Measurements from ENCODE around the gene MAP1B.

MAP1B gene

DNA sequence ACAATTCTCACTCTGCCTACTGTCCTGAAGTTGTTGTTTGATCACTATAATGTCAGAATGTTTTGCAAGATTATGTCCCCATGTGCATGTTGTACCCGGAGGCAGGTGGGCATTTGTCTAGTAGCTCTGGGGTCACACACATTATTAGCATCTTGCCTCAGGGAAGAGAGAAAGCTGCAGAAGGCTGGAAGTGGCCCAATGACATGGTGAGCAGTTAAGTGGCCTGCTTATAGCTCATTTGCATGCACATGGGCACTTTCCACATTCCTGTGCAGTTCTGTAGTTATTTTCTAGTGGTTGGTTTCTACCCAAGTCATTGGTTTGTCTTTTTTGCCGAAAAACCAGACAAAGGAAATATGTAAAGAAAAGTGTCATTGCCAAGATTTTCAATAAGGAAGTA lies 80.9 kb downstream of the MAP1B start:
- DNase-seq (ENCODE audit: low read depth in 4 of 4, low spot score in 1 of 4), result no peak

DNA sequence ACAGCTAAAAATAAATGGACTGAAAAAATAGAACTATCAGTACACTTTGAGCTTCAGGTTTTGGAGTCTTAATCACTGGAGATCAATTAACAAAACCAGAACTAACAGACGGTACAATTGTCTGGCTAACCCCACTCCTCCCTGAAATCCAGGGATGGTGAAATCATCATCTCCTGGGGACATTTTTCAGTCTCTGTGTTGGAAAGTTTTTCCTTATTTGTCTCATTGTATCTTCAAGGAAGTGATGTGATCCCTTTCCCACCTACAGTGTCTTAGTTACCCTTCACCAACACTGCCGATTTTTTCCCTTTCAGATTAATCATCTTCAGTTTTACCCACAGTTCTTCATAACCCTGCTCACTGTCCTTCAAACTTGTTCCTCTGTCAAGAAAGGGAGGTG lies 81.9 kb downstream of the MAP1B start:
- DNase-seq (ENCODE audit: low read depth in 4 of 4, low spot score in 1 of 4), result no peak

DNA sequence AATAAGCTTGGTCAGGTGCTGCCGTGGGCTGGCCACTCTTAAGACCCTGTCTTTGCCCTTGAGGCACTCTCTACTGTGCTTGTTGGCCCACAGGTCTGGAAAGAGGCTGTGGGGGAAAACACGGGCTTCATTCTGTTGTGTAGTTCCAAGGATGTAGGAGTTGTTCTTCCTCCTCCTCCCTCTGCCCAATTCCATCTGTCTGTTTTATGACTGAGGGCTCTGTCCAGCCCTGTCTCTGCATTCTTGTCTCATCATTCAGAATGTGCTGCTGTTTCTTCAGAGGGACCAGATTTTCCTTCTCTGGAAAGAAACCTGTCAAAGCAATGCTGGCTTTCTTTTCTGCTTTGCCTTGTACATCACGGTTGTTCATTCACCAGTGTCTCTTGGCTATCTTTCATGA lies 84.1 kb downstream of the MAP1B start:
- no peak for DNase-seq (ENCODE audit: low read depth in 4 of 4, low spot score in 1 of 4)

DNA sequence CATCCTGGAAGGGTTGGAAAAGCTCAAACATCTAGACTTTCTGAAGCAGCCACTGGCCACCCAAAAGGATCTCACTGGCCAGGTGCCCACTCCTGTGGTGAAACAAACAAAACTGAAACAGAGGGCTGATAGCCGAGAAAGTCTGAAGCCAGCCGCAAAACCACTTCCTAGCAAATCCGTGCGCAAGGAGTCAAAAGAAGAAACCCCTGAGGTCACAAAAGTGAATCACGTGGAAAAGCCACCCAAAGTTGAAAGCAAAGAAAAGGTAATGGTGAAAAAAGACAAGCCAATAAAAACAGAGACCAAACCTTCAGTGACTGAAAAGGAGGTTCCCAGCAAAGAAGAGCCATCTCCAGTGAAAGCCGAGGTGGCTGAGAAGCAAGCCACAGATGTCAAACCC lies 87.6 kb downstream of the MAP1B start:
- no peak for DNase-seq (ENCODE audit: low read depth in 4 of 4, low spot score in 1 of 4)

DNA sequence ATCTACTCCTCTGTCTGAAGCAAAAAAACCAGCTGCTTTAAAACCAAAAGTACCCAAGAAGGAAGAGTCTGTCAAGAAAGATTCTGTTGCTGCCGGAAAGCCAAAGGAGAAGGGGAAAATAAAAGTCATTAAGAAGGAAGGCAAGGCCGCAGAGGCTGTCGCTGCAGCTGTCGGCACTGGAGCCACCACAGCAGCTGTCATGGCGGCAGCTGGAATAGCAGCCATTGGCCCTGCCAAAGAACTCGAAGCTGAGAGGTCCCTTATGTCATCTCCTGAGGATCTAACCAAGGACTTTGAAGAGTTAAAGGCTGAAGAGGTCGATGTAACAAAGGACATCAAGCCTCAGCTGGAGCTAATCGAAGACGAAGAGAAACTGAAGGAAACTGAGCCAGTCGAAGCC lies 88.3 kb downstream of the MAP1B start:
- no peak for DNase-seq (ENCODE audit: low read depth in 4 of 4, low spot score in 1 of 4)

DNA sequence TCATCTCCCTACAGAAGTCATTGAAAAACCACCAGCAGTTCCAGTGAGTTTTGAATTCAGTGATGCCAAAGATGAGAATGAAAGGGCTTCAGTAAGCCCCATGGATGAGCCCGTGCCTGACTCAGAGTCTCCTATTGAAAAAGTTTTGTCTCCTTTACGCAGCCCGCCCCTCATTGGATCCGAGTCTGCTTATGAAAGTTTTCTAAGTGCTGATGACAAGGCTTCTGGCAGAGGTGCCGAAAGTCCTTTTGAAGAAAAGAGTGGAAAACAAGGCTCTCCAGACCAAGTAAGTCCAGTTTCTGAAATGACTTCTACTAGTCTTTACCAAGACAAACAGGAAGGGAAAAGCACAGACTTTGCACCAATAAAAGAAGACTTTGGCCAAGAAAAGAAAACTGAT lies 90.1 kb downstream of the MAP1B start:
- DNase-seq (ENCODE audit: low read depth in 4 of 4, low spot score in 1 of 4), result no peak

DNA sequence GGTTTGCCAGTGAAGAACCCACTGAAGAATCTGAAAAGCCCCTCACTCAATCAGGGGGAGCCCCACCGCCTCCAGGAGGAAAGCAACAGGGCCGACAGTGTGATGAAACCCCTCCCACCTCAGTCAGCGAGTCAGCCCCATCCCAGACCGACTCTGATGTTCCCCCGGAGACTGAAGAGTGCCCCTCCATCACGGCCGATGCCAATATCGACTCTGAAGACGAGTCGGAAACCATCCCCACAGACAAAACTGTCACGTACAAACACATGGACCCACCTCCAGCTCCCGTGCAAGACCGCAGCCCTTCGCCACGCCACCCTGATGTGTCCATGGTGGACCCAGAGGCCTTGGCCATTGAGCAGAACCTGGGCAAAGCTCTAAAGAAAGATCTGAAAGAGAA lies 92.4 kb downstream of the MAP1B start:
- no peak for DNase-seq (ENCODE audit: low read depth in 4 of 4, low spot score in 1 of 4)

DNA sequence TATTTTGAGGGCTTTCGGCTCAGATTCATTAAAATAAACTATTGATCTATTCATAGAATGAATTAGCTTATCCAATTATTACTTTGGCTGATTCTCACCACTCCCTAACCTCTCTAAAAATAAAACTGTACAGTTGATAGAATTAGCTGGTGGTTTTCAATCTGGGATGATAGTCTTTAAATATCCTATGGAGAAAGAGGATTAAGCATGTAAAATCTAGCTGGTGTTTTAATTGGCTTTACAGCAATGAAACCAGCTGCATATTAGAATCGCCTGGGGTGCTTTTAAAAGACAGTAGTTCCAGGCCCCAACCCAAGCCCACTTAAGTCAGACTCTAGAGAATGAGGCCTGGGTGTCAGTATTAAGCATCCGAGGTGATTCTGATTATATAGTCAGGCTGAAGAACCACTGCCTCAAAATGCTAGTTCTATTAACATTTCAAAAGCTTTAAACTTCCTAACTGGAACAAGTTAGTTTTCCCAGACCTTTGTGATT lies 95.1 kb downstream of the MAP1B start:
- DNase-seq (ENCODE audit: low read depth in 4 of 4, low spot score in 1 of 4), result no peak

DNA sequence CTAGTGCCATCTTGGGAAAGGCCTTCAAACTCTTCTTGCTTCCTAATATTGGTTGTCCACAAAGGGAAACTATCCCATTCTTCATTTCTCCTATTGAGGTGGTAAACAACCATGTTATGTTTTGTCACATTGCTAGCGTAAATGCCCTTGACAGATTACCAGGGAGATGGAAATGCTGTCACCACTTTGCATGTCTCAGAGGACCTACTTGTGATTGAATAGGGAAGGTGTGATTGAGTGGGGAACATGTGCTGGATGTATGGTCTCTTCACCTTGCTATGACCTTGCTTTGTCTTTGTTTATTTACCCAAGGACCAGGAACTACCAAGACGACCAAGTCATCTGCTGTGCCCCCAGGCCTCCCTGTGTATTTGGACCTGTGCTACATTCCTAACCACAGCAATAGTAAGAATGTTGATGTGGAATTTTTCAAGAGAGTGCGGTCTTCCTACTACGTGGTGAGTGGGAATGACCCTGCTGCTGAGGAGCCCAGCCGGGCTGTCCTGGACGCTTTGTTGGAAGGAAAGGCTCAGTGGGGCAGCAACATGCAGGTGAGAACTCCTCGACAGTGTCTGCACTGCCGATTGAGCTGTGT lies 96.1 kb downstream of the MAP1B start:
- DNase-seq (ENCODE audit: low read depth in 4 of 4, low spot score in 1 of 4), result no peak

DNA sequence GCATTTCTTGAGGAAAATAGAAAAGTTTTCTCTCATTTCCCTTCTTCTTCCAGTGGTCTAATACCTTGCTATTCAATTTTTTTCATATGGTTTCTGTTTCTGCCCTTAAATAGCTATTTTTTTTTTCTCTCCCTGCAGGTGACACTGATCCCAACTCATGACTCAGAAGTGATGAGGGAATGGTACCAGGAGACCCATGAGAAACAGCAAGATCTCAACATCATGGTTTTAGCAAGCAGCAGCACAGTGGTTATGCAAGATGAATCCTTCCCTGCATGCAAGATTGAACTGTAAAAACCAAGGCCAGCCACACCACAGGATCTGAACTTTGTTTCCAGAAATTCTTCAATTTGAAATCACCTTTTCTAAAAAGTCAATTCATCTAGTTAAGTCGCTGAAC lies 97.7 kb downstream of the MAP1B start:
- DNase-seq (ENCODE audit: low read depth in 4 of 4, low spot score in 1 of 4), result no peak

DNA sequence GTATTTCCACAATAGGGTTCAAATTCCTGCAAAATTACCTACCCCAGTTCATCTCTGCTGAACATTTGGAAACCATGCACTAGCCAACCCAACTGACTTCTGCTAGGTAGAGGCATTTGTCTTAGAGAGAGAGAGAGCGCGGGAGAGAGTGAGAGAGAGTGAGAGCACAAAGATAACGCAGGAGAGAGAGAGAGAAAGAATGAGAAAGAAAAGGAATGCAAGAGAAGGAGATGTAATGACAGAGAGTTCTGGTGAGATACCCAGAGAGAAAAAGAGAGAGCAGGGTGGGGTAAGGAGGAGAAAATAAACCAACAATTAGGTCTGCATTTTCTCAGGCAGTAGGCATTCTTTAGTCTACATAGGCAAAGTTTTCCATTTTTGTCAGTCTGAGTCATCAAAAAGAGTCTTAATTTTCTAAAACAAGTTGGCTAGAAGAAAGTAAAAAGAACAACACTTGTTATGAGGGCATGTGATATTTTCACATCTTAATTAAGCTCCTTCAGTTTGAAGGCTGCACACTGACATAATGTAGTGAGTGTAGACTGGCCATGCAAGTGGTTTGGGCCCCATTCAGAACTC lies 98.2 kb downstream of the MAP1B start:
- no peak for DNase-seq (ENCODE audit: low read depth in 4 of 4, low spot score in 1 of 4)

DNA sequence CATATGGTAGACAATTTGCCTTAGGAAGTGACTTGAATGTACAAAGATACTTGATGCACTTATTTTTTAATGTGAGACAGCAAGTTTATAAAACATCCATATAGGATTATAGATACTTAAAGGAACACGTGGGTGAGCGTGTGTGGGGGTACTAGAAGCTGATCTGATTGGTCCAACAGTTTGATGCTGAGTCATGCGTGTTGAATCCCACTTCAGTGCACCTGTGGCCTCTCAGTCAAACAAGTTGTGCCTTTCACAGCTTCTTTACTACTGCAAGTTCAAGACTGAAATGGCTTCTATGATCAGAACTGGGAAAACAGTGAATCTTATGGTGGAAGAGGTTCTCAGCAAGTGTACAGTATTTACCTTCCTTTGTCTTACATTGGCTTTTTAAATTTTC lies 98.9 kb downstream of the MAP1B start:
- DNase-seq (ENCODE audit: low read depth in 4 of 4, low spot score in 1 of 4), result no peak

DNA sequence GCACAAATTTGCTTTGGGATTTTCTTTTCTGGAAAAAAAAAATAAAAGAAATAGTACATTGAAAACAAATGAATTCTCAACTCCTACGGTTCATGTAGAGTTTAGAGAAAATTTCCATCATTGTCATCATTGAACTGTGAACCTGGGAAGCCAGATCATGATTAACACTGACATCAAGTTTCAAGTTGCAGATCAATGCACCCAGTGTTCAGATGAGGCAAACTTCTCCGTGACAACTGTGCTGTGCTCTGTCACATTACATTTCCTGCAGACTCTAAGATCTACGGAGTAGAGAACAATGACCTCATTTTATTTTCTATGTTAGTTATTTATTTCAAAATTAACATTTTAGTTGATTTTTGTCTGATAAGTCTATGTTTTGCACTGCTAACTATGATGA lies 99.7 kb downstream of the MAP1B start:
- no peak for DNase-seq (ENCODE audit: low read depth in 4 of 4, low spot score in 1 of 4)

DNA sequence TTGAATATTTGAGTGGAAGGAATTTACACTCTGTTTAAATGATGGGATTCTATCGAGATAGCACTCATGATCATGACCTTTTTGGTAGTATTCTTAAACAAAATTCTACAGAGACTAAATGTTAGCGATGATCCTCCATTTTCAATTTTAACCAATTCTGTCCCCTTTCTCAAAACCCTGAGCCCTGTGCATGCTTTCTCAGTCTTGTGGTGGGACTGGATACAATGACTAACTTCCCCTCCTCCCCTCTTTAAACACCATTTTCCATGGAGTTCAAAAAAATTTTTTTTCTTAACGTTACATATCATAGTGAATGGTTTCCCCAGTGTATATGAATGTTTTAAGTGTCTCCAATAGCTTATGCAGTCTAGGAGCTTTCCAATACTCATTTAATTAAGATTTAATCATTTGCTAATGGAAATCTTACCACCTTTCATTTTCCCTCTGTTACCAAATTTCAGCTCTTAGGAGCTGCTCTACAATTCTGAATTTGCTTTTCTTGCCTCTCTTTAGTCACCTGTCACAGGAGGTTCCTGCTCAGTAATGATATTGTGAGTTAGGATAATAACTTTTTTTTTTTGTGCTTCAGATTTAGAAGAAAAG lies 101.2 kb downstream of the MAP1B start:
- DNase-seq (ENCODE audit: low read depth in 4 of 4, low spot score in 1 of 4), result no peak

DNA sequence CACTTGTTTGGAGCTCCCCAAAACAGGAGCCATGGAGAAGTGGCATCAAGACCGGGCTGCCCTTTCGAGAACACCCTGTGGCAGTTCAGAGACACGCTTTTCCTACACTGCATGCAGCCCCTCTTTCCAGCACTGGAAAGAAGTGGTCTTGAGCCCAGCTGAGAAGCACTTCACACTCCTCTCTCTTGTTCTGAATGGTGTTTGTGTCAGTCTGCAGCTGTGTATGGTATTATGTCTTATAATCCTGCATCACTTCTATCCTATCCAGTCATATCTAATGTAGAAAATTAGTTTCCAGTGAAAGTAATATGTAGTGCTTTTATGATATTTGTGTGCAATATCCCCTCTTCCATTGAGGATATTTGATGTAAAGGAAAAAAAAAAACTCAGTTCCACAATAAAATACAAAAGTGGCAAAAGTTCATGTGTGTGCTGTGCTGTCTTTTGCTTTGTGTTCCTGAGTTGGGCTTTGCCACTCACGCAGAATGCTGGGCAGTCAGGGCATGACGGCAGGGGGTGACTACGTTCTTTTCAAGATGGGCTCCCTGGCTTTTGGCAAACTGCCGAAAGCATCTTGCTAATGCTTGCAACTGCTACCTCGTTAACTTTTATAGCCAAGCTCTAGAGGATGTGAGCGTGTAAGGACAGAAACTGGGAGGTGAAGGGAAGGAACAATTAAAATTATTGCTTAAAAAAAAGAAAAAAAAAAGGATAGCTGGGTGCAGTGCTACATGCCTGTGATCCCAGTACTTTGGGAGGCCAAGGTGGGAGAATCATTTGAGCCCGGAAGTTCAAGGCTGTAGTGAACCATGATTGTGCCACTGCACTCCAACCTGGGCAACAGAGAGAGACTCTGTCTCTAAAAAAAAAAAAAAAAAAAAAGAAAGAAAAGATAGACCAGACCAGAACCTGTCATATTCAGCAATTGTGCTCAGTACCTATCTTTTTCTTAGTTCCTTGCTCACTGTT lies 102.2 kb downstream of the MAP1B start:
- no peak for DNase-seq (ENCODE audit: low read depth in 4 of 4, low spot score in 1 of 4)

DNA sequence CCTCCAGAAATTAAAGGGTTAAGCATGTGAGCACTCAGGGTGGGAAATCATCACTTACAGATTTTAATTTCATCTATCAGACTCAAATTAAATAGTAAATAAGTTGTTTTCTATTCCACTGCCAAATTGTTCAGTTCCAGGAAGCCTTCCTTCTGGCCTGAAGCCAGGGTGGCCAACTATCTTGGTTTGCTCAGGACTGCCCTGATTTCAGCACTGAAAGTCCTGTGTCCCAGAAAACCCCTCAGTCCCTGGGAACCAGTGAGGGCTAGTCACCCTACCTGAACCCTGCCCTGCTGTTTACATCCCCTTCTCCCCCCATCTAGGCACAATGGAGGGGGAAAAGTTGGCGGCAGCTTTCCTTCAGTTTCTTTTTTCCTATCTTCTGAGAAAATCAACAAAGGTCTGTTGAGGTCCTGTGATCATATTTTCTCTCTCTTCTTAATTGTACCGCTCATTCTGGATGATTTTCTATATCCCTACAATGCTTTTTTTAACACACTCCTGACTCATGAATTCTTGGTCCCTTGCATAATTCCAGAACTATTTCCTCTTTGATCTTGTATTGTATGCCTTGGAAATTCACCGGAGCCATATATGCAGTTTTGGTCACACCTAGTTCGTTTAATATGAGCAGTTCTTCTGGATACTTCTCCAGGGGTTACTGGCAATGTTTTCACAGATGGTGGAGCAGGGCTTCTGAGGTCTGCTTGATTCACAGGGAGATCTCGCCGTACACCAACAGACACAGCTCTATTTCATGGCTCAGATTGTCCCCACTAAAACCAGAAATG lies 103.8 kb downstream of the MAP1B start:
- DNase-seq (ENCODE audit: low read depth in 4 of 4, low spot score in 1 of 4), result no peak

DNA sequence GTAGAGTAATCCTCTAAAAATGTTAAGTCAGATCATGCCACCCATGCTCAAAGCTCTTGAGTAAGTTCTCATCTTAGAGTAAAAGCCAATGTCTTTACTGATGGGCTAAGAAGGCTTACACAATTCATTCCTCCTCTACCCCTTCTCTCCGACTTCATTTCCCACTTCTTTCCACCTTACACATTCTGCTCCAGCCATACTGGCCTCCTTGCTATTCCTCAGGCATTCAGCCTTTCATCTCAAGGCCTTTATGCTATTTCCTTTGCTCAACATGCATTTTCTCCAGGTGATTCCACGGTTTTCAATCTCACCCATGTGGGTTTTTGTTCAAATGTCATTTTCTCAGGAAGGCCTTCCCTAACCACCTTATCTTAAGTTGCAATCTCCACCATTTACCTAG lies 104.9 kb downstream of the MAP1B start:
- no peak for DNase-seq (ENCODE audit: low read depth in 4 of 4, low spot score in 1 of 4)

DNA sequence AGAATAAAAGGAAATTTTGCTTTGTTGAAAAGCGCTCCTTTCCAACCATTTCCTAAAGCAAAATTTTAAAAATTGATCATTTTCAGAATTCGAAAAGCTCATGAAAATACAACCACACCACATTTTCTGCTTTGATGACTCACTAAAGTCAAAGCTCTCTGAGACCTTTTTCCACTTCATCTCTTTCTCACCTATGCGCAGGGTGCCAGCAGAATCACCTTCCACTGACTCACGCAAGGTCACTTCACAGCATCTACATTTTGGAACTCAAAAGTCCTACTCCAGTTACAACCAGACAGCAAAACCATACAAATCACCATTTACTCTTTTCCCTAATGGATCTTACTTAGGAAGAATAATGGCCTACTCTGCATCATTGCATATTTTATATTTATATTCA lies 106.2 kb downstream of the MAP1B start:
- no peak for DNase-seq (ENCODE audit: low read depth in 4 of 4, low spot score in 1 of 4)

DNA sequence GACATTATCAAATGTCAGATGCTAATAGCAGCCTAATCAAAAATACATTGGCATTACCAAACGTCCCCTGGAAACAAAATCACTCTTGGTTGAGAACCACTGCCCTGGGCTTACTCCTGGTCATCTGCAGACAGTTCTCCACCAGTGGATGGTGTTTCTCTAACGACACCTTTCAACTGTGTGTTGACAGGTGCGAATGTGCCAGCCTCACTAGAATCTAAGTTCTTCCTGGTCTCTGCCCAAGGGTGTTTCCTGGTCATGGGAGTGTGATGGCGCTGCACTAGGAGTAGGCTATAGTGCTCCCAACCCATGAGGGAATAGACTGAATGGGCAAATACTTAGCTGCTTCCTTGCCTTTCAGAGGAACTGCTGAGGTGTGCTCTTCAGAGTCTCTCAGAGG lies 106.9 kb downstream of the MAP1B start:
- no peak for DNase-seq (ENCODE audit: low read depth in 4 of 4, low spot score in 1 of 4)

DNA sequence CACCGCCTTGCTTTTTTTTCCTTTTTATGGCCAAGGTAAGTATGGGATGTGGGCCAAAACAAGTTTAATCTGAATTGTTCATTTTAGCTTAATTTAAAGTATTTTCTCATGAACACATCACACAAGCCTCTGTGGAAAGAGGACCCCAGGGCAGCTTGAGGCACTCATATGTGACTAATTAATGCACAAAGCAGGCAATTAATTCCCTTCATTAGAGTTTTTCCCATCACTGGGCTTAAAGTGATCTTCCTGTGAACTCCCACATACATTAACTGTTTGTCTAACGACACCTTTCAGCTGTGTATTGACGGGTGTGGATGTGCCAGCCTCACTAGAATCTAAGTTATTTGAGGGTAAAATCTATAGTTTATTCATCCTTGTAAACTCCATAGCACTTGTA lies 109.5 kb downstream of the MAP1B start:
- no peak for DNase-seq (ENCODE audit: low read depth in 4 of 4, low spot score in 1 of 4)

DNA sequence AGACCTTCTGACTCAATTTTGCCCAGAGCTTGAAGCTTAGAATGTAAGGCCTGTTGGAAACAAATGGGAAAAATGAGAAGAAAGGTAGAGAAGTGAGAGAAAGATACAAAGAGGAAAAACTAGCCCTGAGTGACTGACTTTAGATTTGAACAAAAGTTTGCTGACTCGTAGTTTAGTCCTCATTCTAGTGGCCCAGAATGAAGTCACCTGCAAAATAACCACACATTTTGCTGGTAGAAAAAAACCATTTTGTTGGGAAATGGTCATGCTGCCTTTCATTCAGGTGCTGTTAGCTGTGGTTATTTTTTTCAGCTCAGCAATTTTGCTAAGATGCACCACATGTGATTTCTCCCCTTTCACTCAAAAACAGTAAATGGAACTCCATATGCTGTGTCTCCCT lies 113.8 kb downstream of the MAP1B start:
- DNase-seq (ENCODE audit: low read depth in 4 of 4, low spot score in 1 of 4), result no peak
